HepG2 (cell line): Measurements from ENCODE around the gene EXTL1. TPM values are rescaled to one million over a fixed set of nuclear protein-coding genes. Genes with fewer than 3 reads are reported as not detected.

ENCODE experiments used
- ATAC-seq: fragments of 200-7000 bp; cut with Tn5 transposase; 3 replicates; pipeline ENCODE4 v1.9.1; 2020; ENCODE audit warnings: mild to moderate bottlenecking, moderate library complexity
- BruUV-seq: library from RNA; stranded (reverse); fragments of 400-500 nt; replicated peaks from 2 replicates; lab custom pipeline; 2021; lab: Mats Ljungman, UMichigan
- CTCF ChIA-PET: fragments of 300-600 bp; formaldehyde crosslinking; extraction: SDS; loops from one replicate; lab custom pipeline; 2021; ENCODE audit warnings: low total read pairs, inconsistent platforms, low intra/inter-chr PET ratio; lab: Yijun Ruan, JAX
- POLR2A ChIA-PET: fragments of 350-600 bp; sonication (Branson Sonifier 250); formaldehyde crosslinking; loops from one replicate; lab custom pipeline; 2020; ENCODE audit warnings: antibody characterized with exemption, inconsistent platforms; lab: Yijun Ruan, JAX
- DNase-seq: peaks from one replicate; pipeline ENCODE4 v3.0.0-alpha.2; 2015; ENCODE audit warnings: low spot score
- FAIRE-seq: peaks from 3 replicates; lab custom pipeline; 2011; peaks lifted over from hg19 to GRCh38; lab: Jason Lieb, UNC
- H2AFZ ChIP-seq: one replicate; pipeline ENCODE4 v1.6.1; 2011; ENCODE audit warnings: low read length, inconsistent platforms
- H3K27ac ChIP-seq: fragments of 300-600 bp; 3 replicates; pipeline ENCODE4 v1.8.0; 2011; ENCODE audit warnings: mixed run types, mild to moderate bottlenecking, mixed read lengths, low read length, inconsistent platforms; ENCODE audit not compliant: insufficient read depth; ENCODE audit errors: extremely low read length
- H3K27me3 ChIP-seq, 2 experiments: fragments of 200-600 bp in 1 of 2; 2 replicates in 1 of 2; 3 replicates in 1 of 2; pipeline versions ENCODE4 v1.6.0 to v1.8.0; 2011; ENCODE audit warnings: low read length in 2 of 2, mild to moderate bottlenecking in 2 of 2, moderate library complexity in 2 of 2, inconsistent platforms in 1 of 2; ENCODE audit not compliant: insufficient read depth in 2 of 2, control insufficient read depth in 1 of 2
- H3K36me3 ChIP-seq, 2 experiments: fragments of 200-600 bp in 1 of 2; replicated peaks in 1 of 2; 2 replicates in 1 of 2; 3 replicates in 1 of 2; pipeline versions ENCODE4 v1.5.1 to v1.8.0; 2011; ENCODE audit warnings: low read length in 2 of 2, inconsistent platforms in 1 of 2; ENCODE audit not compliant: insufficient read depth in 2 of 2, control insufficient read depth in 1 of 2
- H3K4me1 ChIP-seq: 2 replicates; pipeline ENCODE4 v1.5.1; 2012; ENCODE audit warnings: low read length, inconsistent platforms; ENCODE audit not compliant: insufficient read depth
- H3K4me2 ChIP-seq: 2 replicates; pipeline ENCODE4 v1.6.0; 2011; ENCODE audit warnings: low read depth, low read length, inconsistent platforms
- H3K4me3 ChIP-seq, 3 experiments: fragments of 200-600 bp in 1 of 3; sonication (generic), shearing (Covaris generic) in 1 of 3; replicated peaks in 1 of 3; 2 replicates each; pipeline ENCODE4 v1.5.1; 2011 to 2016; ENCODE audit warnings: low read length in 3 of 3, inconsistent platforms in 2 of 3, low read depth in 2 of 3, mild to moderate bottlenecking in 2 of 3, control low read depth in 1 of 3, mixed read lengths in 1 of 3; ENCODE audit not compliant: insufficient read depth in 1 of 3
- H3K79me2 ChIP-seq: one replicate; pipeline ENCODE4 v1.6.1; 2011; ENCODE audit warnings: low read length, inconsistent platforms; ENCODE audit not compliant: insufficient read depth
- H3K9ac ChIP-seq: 2 replicates; pipeline ENCODE4 v1.6.0; 2011; ENCODE audit warnings: mild to moderate bottlenecking, low read depth, low read length, inconsistent platforms; ENCODE audit not compliant: insufficient read depth
- H3K9me3 ChIP-seq: 2 replicates; pipeline ENCODE4 v1.5.1; 2012; ENCODE audit warnings: mild to moderate bottlenecking, low read length
- H4K20me1 ChIP-seq: 2 replicates; pipeline ENCODE4 v1.6.0; 2011; ENCODE audit warnings: inconsistent platforms, mild to moderate bottlenecking, low read length, moderate library complexity; ENCODE audit not compliant: insufficient read depth
- EEA1 ChIP-seq: sonication (generic); formaldehyde crosslinking; IDR thresholded peaks from 2 replicates; pipeline ENCODE4 v1.5.1; 2020; ENCODE audit warnings: mild to moderate bottlenecking, missing genetic modification reagents, borderline replicate concordance
- ESRRA ChIP-seq: sonication (generic); formaldehyde crosslinking; IDR thresholded peaks from 2 replicates; pipeline ENCODE4 v1.5.1; 2020; ENCODE audit warnings: mild to moderate bottlenecking, low read depth, missing genetic modification reagents
- GATAD2A ChIP-seq: IDR thresholded peaks from 2 replicates; pipeline ENCODE4 v1.6.1; 2016
- GZF1 ChIP-seq: sonication (generic); formaldehyde crosslinking; IDR thresholded peaks from 2 replicates; pipeline ENCODE4 v1.5.1; 2020; ENCODE audit warnings: mild to moderate bottlenecking, missing genetic modification reagents
- HIVEP1 ChIP-seq: sonication (generic); formaldehyde crosslinking; IDR thresholded peaks from 2 replicates; pipeline ENCODE4 v1.4.0; 2020; ENCODE audit warnings: mild to moderate bottlenecking, missing genetic modification reagents
- KMT2B ChIP-seq: IDR thresholded peaks from 2 replicates; pipeline ENCODE4 v1.6.1; 2016; ENCODE audit warnings: missing genetic modification reagents, missing compliant biosample characterization
- MTA3 ChIP-seq: sonication (generic); formaldehyde crosslinking; IDR thresholded peaks from 2 replicates; pipeline ENCODE4 v1.4.0; 2020; ENCODE audit warnings: missing genetic modification reagents
- NCOA5 ChIP-seq: sonication (generic); formaldehyde crosslinking; IDR thresholded peaks from 2 replicates; pipeline ENCODE4 v1.4.0; 2020; ENCODE audit warnings: missing genetic modification reagents
- PAXIP1 ChIP-seq: sonication (generic); formaldehyde crosslinking; conservative IDR thresholded peaks from 2 replicates; pipeline ENCODE4 v1.4.0; 2020; ENCODE audit warnings: mild to moderate bottlenecking, missing genetic modification reagents, moderate library complexity
- REL ChIP-seq: sonication (generic); formaldehyde crosslinking; conservative IDR thresholded peaks from 2 replicates; pipeline ENCODE4 v1.8.0; 2022; ENCODE audit warnings: mild to moderate bottlenecking, missing genetic modification reagents, moderate library complexity
- RERE ChIP-seq: IDR thresholded peaks from 2 replicates; pipeline ENCODE4 v1.6.1; 2016; ENCODE audit warnings: low read depth, missing genetic modification reagents, missing compliant biosample characterization
- SMAD1 ChIP-seq: sonication (generic); formaldehyde crosslinking; IDR thresholded peaks from 2 replicates; pipeline ENCODE4 v1.4.0; 2020; ENCODE audit warnings: missing genetic modification reagents, low read depth, mild to moderate bottlenecking, borderline replicate concordance
- ZFAT ChIP-seq: sonication (generic); formaldehyde crosslinking; conservative IDR thresholded peaks from 2 replicates; pipeline ENCODE4 v1.8.1; 2023; ENCODE audit warnings: missing genetic modification reagents, inconsistent platforms
- ZFP90 ChIP-seq: sonication (generic); formaldehyde crosslinking; IDR thresholded peaks from 2 replicates; pipeline ENCODE4 v1.8.0; 2022; ENCODE audit warnings: missing genetic modification reagents, mild to moderate bottlenecking, inconsistent platforms, borderline replicate concordance
- ZFX ChIP-seq: sonication (generic); formaldehyde crosslinking; IDR thresholded peaks from 2 replicates; pipeline ENCODE4 v1.4.0; 2020; ENCODE audit warnings: mild to moderate bottlenecking, low read depth, missing genetic modification reagents, moderate library complexity
- ZNF784 ChIP-seq: sonication (generic); formaldehyde crosslinking; IDR thresholded peaks from 2 replicates; pipeline ENCODE4 v1.5.1; 2020; ENCODE audit warnings: missing genetic modification reagents, mild to moderate bottlenecking, borderline replicate concordance
- ZNF883 ChIP-seq: sonication (generic); formaldehyde crosslinking; IDR thresholded peaks from 2 replicates; pipeline ENCODE4 v1.5.1; 2020; ENCODE audit warnings: mild to moderate bottlenecking, missing genetic modification reagents; ENCODE audit errors: not compliant biosample characterization
- WGBS: methylation state at CpG from one replicate; pipeline ENCODE4 v1.1.6; 2017; ENCODE audit warnings: low lambda C conversion rate; 5-methylcytosine and 5-hydroxymethylcytosine counted together
- in situ Hi-C: cut with HindIII; loops from 2 replicates; pipeline ENCODE4 v1.10.0; 2017; ENCODE audit warnings: low pct_unique_long_range_greater_than_20kb; ENCODE audit not compliant: extremely low pct_ligation_motif_present
- intact Hi-C: fragments of 100-400 bp; cut with micrococcal nuclease; formaldehyde crosslinking; loops from one replicate; pipeline ENCODE4 v1.10.0; 2022; ENCODE audit not compliant: unreplicated experiment
- polyA plus RNA-seq, 8 experiments: library from polyadenylated mRNA; depleted of rRNA in 3 of 8; stranded (reverse) in 7 of 8; unstranded in 1 of 8; fragments of >200 nt; fragmentation: Illumina TruSeq in 4 of 8; extraction: Trizol in 4 of 8; gene quantifications; 2 replicates each; pipeline versions ENCODE4 v1.2.1 to v1.2.3, GENCODE V29; 2011 to 2016; ENCODE audit warnings: low read depth in 4 of 8, missing spikeins in 1 of 8, mixed read lengths in 1 of 8; ENCODE audit not compliant: insufficient read depth in 1 of 8
- total RNA-seq, 5 experiments: library from RNA; depleted of rRNA; stranded (reverse); fragments of >200 nt; fragmentation: Illumina TruSeq; extraction: Trizol; gene quantifications; 2 replicates each; pipeline ENCODE4 v1.2.3, GENCODE V29; 2016; ENCODE audit warnings: low read depth in 1 of 5

Gene EXTL1
- total and polyA plus RNA-seq, 2 of the 13 experiments (the other 11 are each of a cell fraction or from before 2014, with no cell fraction given), result 0.35 to 1.0 TPM

GRCh38 chr1:26083208-26083607, 61.6 kb downstream of the EXTL1 start:
- ATAC-seq (no peak), DNase-seq (no peak)
- TF ChIP-seq NCOA5 (CRISPR knock-in tag) (no peak), KMT2B (CRISPR knock-in tag) (no peak), MTA3 (no peak), ZFP90 (CRISPR knock-in tag) (no peak), ZFAT (no peak), HIVEP1 (CRISPR knock-in tag) (no peak), ZFX (CRISPR knock-in tag) (no peak), RERE (no peak), ZNF784 (CRISPR knock-in tag) (no peak), ZNF883 (no peak), PAXIP1 (no peak), GZF1 (no peak), GATAD2A (CRISPR knock-in tag) (no peak), ESRRA (no peak), SMAD1 (CRISPR knock-in tag) (no peak), EEA1 (CRISPR knock-in tag) (no peak), REL (CRISPR knock-in tag) (no peak)

More at GRCh38 chr1:26083208-26083607, 61.6 kb downstream of the EXTL1 start:
- Histone ChIP-seq H3K36me3 (no peaks in the 10 kb centered on the region), H3K4me2 (no peak overlapping the region), H2AFZ (no peak overlapping the region), H3K4me3 (no peak overlapping the region), H3K9me3 (no peaks in the 10 kb centered on the region), H3K9ac (no peak overlapping the region), H3K27ac (no peak overlapping the region), H4K20me1 (no peaks in the 10 kb centered on the region), H3K27me3 (no peaks in the 10 kb centered on the region; a peak in 2 of 5 replicates), H3K4me1 (no peaks in the 10 kb centered on the region), H3K79me2 (no peaks in the 10 kb centered on the region)
- intact Hi-C loops (no loop called here), in situ Hi-C loops (no loop called here)
- BruUV-seq, result no TSS peak
- ChIA-PET POLR2A (no interaction called here), CTCF (no interaction called here)
- no peak for FAIRE-seq
- WGBS, result 38% methylated on average over 2 of the region's 5 CpGs
